Upper lobe of left lung (tissue), 4 donors: ENCODE data around the gene CCDC3.

Experiments used
- EP300 ChIP-seq, 4 donors: sonication (generic); formaldehyde crosslinking; IDR thresholded peaks; one replicate each; pipeline ENCODE4 v1.5.1; 2017; ENCODE audit warnings: antibody characterized with exemption in 4 of 4, control low read depth in 2 of 4
- POLR2A ChIP-seq, 4 donors: fragments of 450-650 bp; IDR thresholded peaks; one replicate each; pipeline ENCODE4 v1.5.1; 2016 to 2017; ENCODE audit warnings: antibody characterized with exemption in 4 of 4, mild to moderate bottlenecking in 2 of 4
- POLR2AphosphoS5 ChIP-seq, 2 donors: sonication (generic); formaldehyde crosslinking; IDR thresholded peaks; one replicate each; pipeline ENCODE4 v1.5.1; 2017; ENCODE audit warnings: antibody characterized with exemption in 2 of 2
- TF ChIP-seq, protein P1 (sequence below), 6 experiments: fragments of 450-650 bp in 4 of 6; fragments of 200-600 bp in 2 of 6; sonication (generic) in 2 of 6; IDR thresholded peaks; one replicate each; pipeline ENCODE4 v1.5.1; 2016 to 2019; ENCODE audit warnings: antibody characterized with exemption in 6 of 6

DNA sequence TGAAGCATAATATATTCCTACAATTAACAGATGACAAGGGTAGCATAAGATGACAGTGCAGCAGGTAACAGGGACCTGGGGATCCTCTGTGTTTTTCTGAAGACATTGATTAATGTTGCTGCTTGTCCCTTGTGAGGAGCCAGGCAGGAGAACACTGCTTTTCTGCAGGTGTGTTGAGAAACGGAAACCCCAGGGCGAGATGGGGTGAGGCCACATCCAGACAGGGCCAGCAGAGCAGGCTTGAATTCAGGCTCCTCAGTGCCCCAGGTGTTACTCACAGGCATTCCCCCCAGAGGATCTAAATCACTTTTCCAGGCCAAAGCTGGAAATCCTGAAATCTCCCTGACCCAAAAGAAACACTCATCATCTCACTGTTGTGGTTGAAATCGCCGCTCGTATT is 105.3 kb downstream of the CCDC3 start:
- no peak for TF ChIP-seq POLR2A (IDR thresholded peaks at IDR 0.05)
- TF ChIP-seq, protein P1, sequence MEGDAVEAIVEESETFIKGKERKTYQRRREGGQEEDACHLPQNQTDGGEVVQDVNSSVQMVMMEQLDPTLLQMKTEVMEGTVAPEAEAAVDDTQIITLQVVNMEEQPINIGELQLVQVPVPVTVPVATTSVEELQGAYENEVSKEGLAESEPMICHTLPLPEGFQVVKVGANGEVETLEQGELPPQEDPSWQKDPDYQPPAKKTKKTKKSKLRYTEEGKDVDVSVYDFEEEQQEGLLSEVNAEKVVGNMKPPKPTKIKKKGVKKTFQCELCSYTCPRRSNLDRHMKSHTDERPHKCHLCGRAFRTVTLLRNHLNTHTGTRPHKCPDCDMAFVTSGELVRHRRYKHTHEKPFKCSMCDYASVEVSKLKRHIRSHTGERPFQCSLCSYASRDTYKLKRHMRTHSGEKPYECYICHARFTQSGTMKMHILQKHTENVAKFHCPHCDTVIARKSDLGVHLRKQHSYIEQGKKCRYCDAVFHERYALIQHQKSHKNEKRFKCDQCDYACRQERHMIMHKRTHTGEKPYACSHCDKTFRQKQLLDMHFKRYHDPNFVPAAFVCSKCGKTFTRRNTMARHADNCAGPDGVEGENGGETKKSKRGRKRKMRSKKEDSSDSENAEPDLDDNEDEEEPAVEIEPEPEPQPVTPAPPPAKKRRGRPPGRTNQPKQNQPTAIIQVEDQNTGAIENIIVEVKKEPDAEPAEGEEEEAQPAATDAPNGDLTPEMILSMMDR (IDR thresholded peaks at IDR 0.05): no peak
- no peak for TF ChIP-seq POLR2AphosphoS5 (IDR thresholded peaks at IDR 0.05)
- TF ChIP-seq EP300 (IDR thresholded peaks at IDR 0.05): no peak
